Hair follicular keratinocyte (primary cell): ENCODE measurements around the gene INPP4B. TPM values are rescaled to one million over a fixed set of nuclear protein-coding genes. Genes with fewer than 3 reads are reported as not detected.

Source experiments
- total RNA-seq: library from RNA; depleted of rRNA; stranded (reverse); fragments of >200 nt; gene quantifications from 2 replicates; pipeline ENCODE4 v1.2.3, GENCODE V29; 2015

INPP4B gene
- total RNA-seq: 25.6 and 32.6 TPM in 2 replicates

DNA sequence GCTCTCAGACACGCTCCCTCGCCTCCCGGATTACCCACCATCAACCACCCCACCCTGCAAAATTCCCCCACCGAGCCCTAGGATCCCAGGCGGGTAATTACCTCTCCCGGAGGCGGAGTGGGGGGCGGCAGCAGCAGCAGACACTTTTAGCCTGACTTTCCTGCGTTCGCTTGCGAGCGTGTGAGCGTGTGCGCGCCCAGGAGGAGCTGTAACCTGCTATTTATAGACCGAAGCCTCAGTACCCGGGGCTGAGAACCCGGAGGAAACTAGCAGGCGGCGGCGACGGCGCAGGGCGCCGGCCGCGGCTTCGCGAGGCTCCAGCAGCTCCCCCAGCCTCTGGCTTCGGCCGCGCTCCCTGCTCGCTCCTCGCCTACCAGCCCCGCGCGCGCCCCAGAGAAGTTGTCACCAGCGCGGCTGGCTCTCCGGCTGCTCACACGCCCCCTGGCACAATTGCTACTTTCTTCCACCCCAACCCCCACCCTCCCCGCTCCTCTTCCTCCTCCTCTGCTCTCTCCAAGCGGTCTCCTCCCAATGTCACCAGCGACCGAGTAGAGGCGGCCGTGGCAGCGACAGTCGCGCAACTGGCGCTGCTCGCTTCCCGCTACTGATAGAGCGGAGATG is at the start of gene INPP4B:
INPP4B (minus strand) TSS at position 194 of the 621 bp plus-strand sequence.

